Neural crest cell (in vitro differentiated cells): ENCODE measurements around the gene DVL1. TPM values are rescaled to one million over a fixed set of nuclear protein-coding genes. Genes with fewer than 3 reads are reported as not detected.

Source experiments
- DNase-seq: peaks from one replicate; pipeline ENCODE4 v3.0.0; 2021; ENCODE audit warnings: low read depth, mixed read lengths, low spot score
- H3K27ac Mint-ChIP-seq: one replicate; pipeline ENCODE4 v1.8.0; 2021; ENCODE audit warnings: mild to moderate bottlenecking, mixed read lengths; ENCODE audit not compliant: unreplicated experiment
- H3K27me3 Mint-ChIP-seq: 2 replicates; pipeline ENCODE4 v1.8.0; 2021; ENCODE audit warnings: low read depth, mild to moderate bottlenecking, mixed read lengths
- H3K36me3 Mint-ChIP-seq: 2 replicates; pipeline ENCODE4 v1.8.0; 2021; ENCODE audit warnings: low read depth, mild to moderate bottlenecking, mixed read lengths
- H3K4me1 Mint-ChIP-seq: 2 replicates; pipeline ENCODE4 v1.8.0; 2021; ENCODE audit warnings: mixed read lengths
- H3K4me3 Mint-ChIP-seq: one replicate; pipeline ENCODE4 v1.8.0; 2021; ENCODE audit warnings: mild to moderate bottlenecking, mixed read lengths
- H3K9me3 Mint-ChIP-seq: 2 replicates; pipeline ENCODE4 v1.8.0; 2021; ENCODE audit warnings: mixed read lengths
- total RNA-seq: library from RNA; stranded (reverse); gene quantifications from 2 replicates; pipeline ENCODE4 v1.2.1, GENCODE V29; 2021
- TF ChIP-seq, protein P1 (sequence below): fragments of 200-600 bp; sonication (generic); conservative IDR thresholded peaks from 2 replicates; pipeline ENCODE4 v1.5.0; 2021; ENCODE audit warnings: antibody characterized with exemption, mild to moderate bottlenecking

Gene DVL1
- total RNA-seq, 1 donor from 2014 or later = 63.4 TPM

DNA sequence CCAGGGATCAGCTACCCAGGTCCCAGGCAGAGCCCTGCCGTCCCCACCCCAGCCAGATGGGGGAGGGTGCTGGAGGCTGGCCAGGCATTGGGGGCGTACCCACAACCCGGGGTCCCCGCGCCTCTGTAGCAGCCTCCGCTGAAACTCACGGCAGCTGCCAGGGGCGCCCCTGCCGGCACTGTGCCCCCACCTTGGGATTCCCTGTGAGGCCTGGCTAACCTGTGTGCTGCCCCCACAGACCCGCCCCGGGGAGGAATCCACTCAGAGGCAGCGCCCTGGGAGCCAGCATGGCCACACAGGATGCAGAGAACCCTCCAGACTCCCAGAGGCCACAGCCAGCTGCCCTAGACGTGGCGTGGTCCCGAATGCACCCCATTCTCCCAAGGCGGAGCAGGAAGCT lies 3.8 kb downstream of the DVL1 start:
- Mint-ChIP-seq H3K27ac (no peak overlapping the region), H3K4me3 (no peak overlapping the region)

DNA sequence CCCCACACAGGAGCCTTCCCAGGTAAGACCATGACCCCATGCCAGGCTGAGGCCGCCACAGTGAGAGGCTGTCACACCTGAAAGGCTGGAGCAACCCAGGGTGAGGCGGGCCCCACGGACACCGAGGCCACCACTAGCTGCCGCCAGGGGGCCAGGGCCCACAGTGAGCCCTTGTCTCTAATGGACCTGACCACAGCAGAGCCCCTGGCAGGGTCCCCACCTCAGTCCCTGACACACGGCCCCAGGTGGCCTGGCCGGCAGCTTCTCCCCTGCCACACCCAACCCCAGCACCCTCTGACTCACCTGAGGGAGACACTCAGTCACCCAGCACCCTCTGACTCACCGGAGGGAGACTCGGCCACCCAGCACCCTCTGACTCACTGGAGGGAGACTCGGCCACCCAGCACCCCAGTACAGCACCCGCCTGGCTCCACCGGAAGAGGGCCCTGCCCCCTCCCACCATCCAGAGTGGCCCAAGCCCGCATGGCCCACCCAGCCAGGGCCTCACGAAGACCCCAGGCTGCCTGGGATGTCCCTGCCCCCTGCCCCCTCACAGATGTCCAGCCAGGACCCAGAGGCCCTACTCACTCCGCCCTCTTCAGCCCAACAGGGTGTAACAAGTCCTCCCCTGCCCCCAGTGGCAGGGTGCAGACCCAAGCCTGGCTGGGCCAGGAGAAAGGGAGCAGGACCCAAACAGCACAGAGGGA lies 4.4 kb downstream of the DVL1 start:
- no peak for DNase-seq
- Mint-ChIP-seq H3K27me3 (no peaks in the 10 kb centered on the region), H3K36me3 (peaks cover 10% of the 10 kb centered on the region), H3K9me3 (no peaks in the 10 kb centered on the region), H3K27ac (no peak overlapping the region), H3K4me3 (peak overlapping the region; percentile 75), H3K4me1 (peaks cover 13% of the 10 kb centered on the region)
- TF ChIP-seq, protein P1, sequence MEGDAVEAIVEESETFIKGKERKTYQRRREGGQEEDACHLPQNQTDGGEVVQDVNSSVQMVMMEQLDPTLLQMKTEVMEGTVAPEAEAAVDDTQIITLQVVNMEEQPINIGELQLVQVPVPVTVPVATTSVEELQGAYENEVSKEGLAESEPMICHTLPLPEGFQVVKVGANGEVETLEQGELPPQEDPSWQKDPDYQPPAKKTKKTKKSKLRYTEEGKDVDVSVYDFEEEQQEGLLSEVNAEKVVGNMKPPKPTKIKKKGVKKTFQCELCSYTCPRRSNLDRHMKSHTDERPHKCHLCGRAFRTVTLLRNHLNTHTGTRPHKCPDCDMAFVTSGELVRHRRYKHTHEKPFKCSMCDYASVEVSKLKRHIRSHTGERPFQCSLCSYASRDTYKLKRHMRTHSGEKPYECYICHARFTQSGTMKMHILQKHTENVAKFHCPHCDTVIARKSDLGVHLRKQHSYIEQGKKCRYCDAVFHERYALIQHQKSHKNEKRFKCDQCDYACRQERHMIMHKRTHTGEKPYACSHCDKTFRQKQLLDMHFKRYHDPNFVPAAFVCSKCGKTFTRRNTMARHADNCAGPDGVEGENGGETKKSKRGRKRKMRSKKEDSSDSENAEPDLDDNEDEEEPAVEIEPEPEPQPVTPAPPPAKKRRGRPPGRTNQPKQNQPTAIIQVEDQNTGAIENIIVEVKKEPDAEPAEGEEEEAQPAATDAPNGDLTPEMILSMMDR = peak; percentile 61

More for the DNA sequence above, 3.8 kb downstream of the DVL1 start:
- no peaks in the 10 kb centered on the region for H3K9me3 Mint-ChIP-seq
- TF ChIP-seq, protein P1 = no peak
- no peak for DNase-seq
- H3K36me3 Mint-ChIP-seq = peaks cover 10% of the 10 kb centered on the region
- no peaks in the 10 kb centered on the region for H3K27me3 Mint-ChIP-seq
- peaks cover 13% of the 10 kb centered on the region for H3K4me1 Mint-ChIP-seq

- Mint-ChIP-seq H3K36me3 (peaks cover 10% of the 10 kb centered on the region), H3K9me3 (no peaks in the 10 kb centered on the region), H3K4me3 (no peak overlapping the region), H3K4me1 (peaks cover 13% of the 10 kb centered on the region), H3K27me3 (no peaks in the 10 kb centered on the region), H3K27ac (no peak overlapping the region)
- TF ChIP-seq, protein P1 = no peak
- no peak for DNase-seq
Measured at GRCh38 chr1:1343811-1344421, 5.3 kb downstream of the DVL1 start.

- no peak overlapping the region for H3K27ac Mint-ChIP-seq
- no peaks in the 10 kb centered on the region for H3K9me3 Mint-ChIP-seq
- no peaks in the 10 kb centered on the region for H3K27me3 Mint-ChIP-seq
- no peak overlapping the region for H3K4me3 Mint-ChIP-seq
- H3K36me3 Mint-ChIP-seq = peaks cover 10% of the 10 kb centered on the region
- no peak for DNase-seq
- peaks cover 11% of the 10 kb centered on the region for H3K4me1 Mint-ChIP-seq
- TF ChIP-seq, protein P1 = no peak
Measured at GRCh38 chr1:1342584-1343115, 6.6 kb downstream of the DVL1 start.

DNA sequence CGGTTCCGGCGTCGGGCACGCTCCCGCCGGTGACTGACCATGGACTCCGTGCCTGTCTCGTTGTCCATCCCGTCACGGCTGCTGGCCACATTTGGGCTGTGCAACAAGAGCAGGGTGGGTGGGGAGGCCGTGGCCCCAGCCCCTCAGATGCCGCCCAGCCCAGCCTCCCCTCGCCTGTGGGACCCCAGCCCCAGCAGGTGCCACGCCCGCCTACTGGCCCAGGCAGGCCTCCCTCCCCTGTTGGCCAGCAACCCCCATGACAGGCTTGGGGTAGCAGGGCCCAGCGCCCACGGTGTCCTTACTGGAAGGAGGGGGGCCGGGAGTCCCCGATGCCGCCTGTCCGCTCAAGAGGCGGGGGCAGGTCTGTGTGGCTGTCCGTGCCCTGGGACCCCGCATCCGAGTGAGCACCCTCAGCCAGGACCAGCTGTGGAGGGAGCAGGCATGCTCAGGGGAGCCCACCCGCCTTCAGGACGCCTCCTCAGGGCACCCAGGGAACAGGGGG lies 7.1 kb downstream of the DVL1 start:
- Mint-ChIP-seq H3K9me3 (no peaks in the 10 kb centered on the region), H3K36me3 (peaks cover 10% of the 10 kb centered on the region), H3K4me3 (no peak overlapping the region), H3K4me1 (peaks cover 6% of the 10 kb centered on the region), H3K27ac (no peak overlapping the region), H3K27me3 (no peaks in the 10 kb centered on the region)
- no peak for DNase-seq
- TF ChIP-seq, protein P1 = no peak
